Measurements from ENCODE around the gene GPR21. TPM values are rescaled to one million over a fixed set of nuclear protein-coding genes. Genes with fewer than 3 reads are reported as not detected.

The GPR21 gene
- total RNA-seq, 1 donor: 1.4 TPM

DNA sequence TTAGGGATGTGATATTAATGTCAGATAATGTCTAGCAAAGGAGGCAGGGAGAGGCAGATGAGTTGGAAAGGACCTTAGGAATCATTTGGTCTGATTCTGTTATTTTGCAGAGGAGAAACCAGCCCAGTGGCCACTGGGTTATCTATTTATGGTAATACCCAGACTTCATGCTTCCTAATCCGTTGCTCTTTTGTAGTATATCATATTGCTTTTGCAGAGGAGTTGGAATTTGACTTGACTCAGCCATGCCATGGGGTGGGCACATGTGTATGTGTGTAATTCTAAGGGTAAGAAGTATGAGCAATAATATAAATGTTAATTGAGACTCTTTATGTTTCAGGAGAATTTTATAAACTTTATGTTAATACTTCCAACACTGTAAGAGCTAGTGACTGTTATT is 7.3 kb downstream of the GPR21 start:
- no peak for DNase-seq (ENCODE audit: insufficient read length, low spot score, missing footprints)
- Histone ChIP-seq H3K4me3 (ENCODE audit: insufficient read depth, low read length) (no peak overlapping the region), H3K27me3 (ENCODE audit: insufficient read depth, low read length) (no peaks in the 10 kb centered on the region), H3K79me2 (ENCODE audit: insufficient read depth, low read length) (no peaks in the 10 kb centered on the region), H4K20me1 (ENCODE audit: insufficient read depth, low read length) (no peaks in the 10 kb centered on the region), H2AFZ (ENCODE audit: low read length) (no peak overlapping the region), H3K36me3 (ENCODE audit: insufficient read depth, low read length) (no peaks in the 10 kb centered on the region), H3K4me1 (ENCODE audit: insufficient read depth, low read length) (peaks cover 12% of the 10 kb centered on the region), H3K9me3 (ENCODE audit: low read depth, low read length) (no peaks in the 10 kb centered on the region), H3K4me2 (ENCODE audit: insufficient read depth, low read length) (no peak overlapping the region), H3K27ac (ENCODE audit: low read depth, low read length) (no peak overlapping the region)
- no peak for TF ChIP-seq CTCF (IDR thresholded peaks at IDR 0.05; ENCODE audit: extremely low read depth, low read depth, low read length)

DNA sequence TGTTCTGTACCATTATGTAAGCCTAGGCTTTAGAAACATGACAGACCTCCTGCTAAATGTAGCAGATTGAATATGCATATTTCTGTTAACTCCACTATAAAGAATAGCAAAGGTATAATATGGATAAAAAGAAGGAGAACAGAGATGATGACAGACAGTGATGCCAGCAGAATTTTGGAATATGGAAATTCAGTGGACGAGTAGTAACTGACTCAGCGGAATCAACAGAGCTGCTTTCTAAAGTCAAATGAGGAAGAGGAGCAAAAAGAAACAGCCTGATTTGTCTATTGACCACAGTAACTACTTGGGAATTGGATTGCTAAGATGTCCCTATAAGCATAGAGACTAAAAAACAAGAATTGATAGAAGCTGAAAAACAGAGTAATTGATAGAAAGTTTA is 8.0 kb downstream of the GPR21 start:
- TF ChIP-seq CTCF (IDR thresholded peaks at IDR 0.05; ENCODE audit: extremely low read depth, low read depth, low read length): no peak
- no peaks in the 10 kb centered on the region for H3K9me3 ChIP-seq (ENCODE audit: low read depth, low read length)
- H3K79me2 ChIP-seq (ENCODE audit: insufficient read depth, low read length): no peaks in the 10 kb centered on the region
- no peak overlapping the region for H3K27ac ChIP-seq (ENCODE audit: low read depth, low read length)
- H3K4me1 ChIP-seq (ENCODE audit: insufficient read depth, low read length): peaks cover 11% of the 10 kb centered on the region
- H3K36me3 ChIP-seq (ENCODE audit: insufficient read depth, low read length): no peaks in the 10 kb centered on the region
- H4K20me1 ChIP-seq (ENCODE audit: insufficient read depth, low read length): no peaks in the 10 kb centered on the region
- no peak overlapping the region for H3K4me3 ChIP-seq (ENCODE audit: insufficient read depth, low read length)
- H3K4me2 ChIP-seq (ENCODE audit: insufficient read depth, low read length): no peak overlapping the region
- H3K27me3 ChIP-seq (ENCODE audit: insufficient read depth, low read length): no peaks in the 10 kb centered on the region
- no peak overlapping the region for H2AFZ ChIP-seq (ENCODE audit: low read length)
- DNase-seq (ENCODE audit: insufficient read length, low spot score, missing footprints): no peak

GRCh38 chr9:123043081-123043939 is 9.8 kb downstream of the GPR21 start:
- Histone ChIP-seq H3K27me3 (ENCODE audit: insufficient read depth, low read length) (no peaks in the 10 kb centered on the region), H3K4me1 (ENCODE audit: insufficient read depth, low read length) (peaks cover 2% of the 10 kb centered on the region), H3K27ac (ENCODE audit: low read depth, low read length) (no peak overlapping the region), H3K4me2 (ENCODE audit: insufficient read depth, low read length) (no peak overlapping the region), H3K9me3 (ENCODE audit: low read depth, low read length) (no peaks in the 10 kb centered on the region), H3K36me3 (ENCODE audit: insufficient read depth, low read length) (no peaks in the 10 kb centered on the region), H2AFZ (ENCODE audit: low read length) (no peak overlapping the region), H4K20me1 (ENCODE audit: insufficient read depth, low read length) (no peaks in the 10 kb centered on the region), H3K4me3 (ENCODE audit: insufficient read depth, low read length) (no peak overlapping the region), H3K79me2 (ENCODE audit: insufficient read depth, low read length) (no peaks in the 10 kb centered on the region)
- no peak for DNase-seq (ENCODE audit: insufficient read length, low spot score, missing footprints)
- TF ChIP-seq CTCF (IDR thresholded peaks at IDR 0.05; ENCODE audit: extremely low read depth, low read depth, low read length): no peak

DNA sequence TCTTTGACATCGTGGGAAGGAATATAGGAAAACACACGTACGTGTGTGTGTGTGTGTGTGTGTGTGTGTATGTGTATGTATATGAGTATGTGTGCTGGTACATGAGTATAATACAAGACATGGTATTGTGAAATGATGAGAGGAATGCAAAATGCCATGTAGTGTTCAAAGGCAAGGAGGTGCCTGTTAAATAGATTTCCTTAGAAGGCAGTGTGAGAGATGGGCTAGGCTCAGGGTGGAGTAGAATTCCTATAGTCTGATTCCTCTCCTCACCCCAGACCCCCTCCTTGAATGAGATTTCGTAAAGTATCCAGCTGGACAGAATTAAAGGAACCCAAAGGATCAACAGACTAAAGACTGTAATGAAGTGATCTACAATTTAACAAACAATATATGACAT is 11.1 kb downstream of the GPR21 start:
- no peaks in the 10 kb centered on the region for H4K20me1 ChIP-seq (ENCODE audit: insufficient read depth, low read length)
- DNase-seq (ENCODE audit: insufficient read length, low spot score, missing footprints): no peak
- H3K79me2 ChIP-seq (ENCODE audit: insufficient read depth, low read length): no peaks in the 10 kb centered on the region
- TF ChIP-seq CTCF (IDR thresholded peaks at IDR 0.05; ENCODE audit: extremely low read depth, low read depth, low read length): no peak
- no peaks in the 10 kb centered on the region for H3K9me3 ChIP-seq (ENCODE audit: low read depth, low read length)
- peaks cover 15% of the 10 kb centered on the region for H3K4me1 ChIP-seq (ENCODE audit: insufficient read depth, low read length)
- H3K27ac ChIP-seq (ENCODE audit: low read depth, low read length): no peak overlapping the region
- no peak overlapping the region for H2AFZ ChIP-seq (ENCODE audit: low read length)
- H3K36me3 ChIP-seq (ENCODE audit: insufficient read depth, low read length): no peaks in the 10 kb centered on the region
- no peaks in the 10 kb centered on the region for H3K27me3 ChIP-seq (ENCODE audit: insufficient read depth, low read length)
- no peak overlapping the region for H3K4me2 ChIP-seq (ENCODE audit: insufficient read depth, low read length)
- no peak overlapping the region for H3K4me3 ChIP-seq (ENCODE audit: insufficient read depth, low read length)
